Transverse colon (tissue), 4 donors: ENCODE measurements around the gene PCDHGA1. TPM values are rescaled to one million over a fixed set of nuclear protein-coding genes. Genes with fewer than 3 reads are reported as not detected.

Experiments used
- DNase-seq: peaks from one replicate; pipeline ENCODE4 v3.0.0-alpha.2; 2019
- H3K27ac ChIP-seq, 4 donors: fragments of 200-600 bp; sonication (generic); 2 replicates each; pipeline ENCODE4 v1.5.1; 2016 to 2018; ENCODE audit warnings: inconsistent platforms in 4 of 4
- H3K27me3 ChIP-seq: fragments of 200-600 bp; sonication (generic); 2 replicates; pipeline ENCODE4 v1.5.1; 2017; ENCODE audit warnings: inconsistent platforms
- H3K36me3 ChIP-seq, 4 donors: fragments of 200-600 bp; sonication (generic); 2 replicates each; pipeline ENCODE4 v1.5.1; 2017 to 2019; ENCODE audit warnings: inconsistent platforms in 4 of 4
- H3K4me1 ChIP-seq, 4 donors: fragments of 200-600 bp; sonication (generic); 2 replicates each; pipeline ENCODE4 v1.5.1; 2017 to 2020; ENCODE audit warnings: inconsistent platforms in 4 of 4
- H3K4me3 ChIP-seq, 4 donors: fragments of 200-600 bp; sonication (generic); 1 replicate in 1 of 4; 2 replicates in 3 of 4; pipeline versions ENCODE4 v1.5.1 to v1.6.1; 2017 to 2019; ENCODE audit warnings: inconsistent platforms in 4 of 4
- H3K9me3 ChIP-seq, 2 donors: fragments of 200-600 bp; sonication (generic); 2 replicates each; pipeline ENCODE4 v1.5.1; 2017 to 2019; ENCODE audit warnings: inconsistent platforms in 2 of 2
- CTCF ChIP-seq, 5 experiments: fragments of 200-600 bp in 3 of 5; fragments of 450-650 bp in 2 of 5; sonication (generic) in 3 of 5; IDR thresholded peaks; 1 replicate in 2 of 5; 2 replicates in 3 of 5; pipeline ENCODE4 v1.5.1; 2016 to 2017; ENCODE audit warnings: antibody characterized with exemption in 5 of 5, inconsistent platforms in 3 of 5, mild to moderate bottlenecking in 2 of 5, moderate library complexity in 1 of 5
- EP300 ChIP-seq: sonication (generic); formaldehyde crosslinking; IDR thresholded peaks from one replicate; pipeline ENCODE4 v1.6.1; 2017; ENCODE audit warnings: antibody characterized with exemption, low read depth
- POLR2A ChIP-seq: fragments of 450-650 bp; IDR thresholded peaks from one replicate; pipeline ENCODE4 v1.6.1; 2016; ENCODE audit warnings: antibody characterized with exemption, mild to moderate bottlenecking, moderate library complexity
- POLR2AphosphoS5 ChIP-seq, 3 donors: sonication (generic); formaldehyde crosslinking; IDR thresholded peaks; one replicate each; pipeline ENCODE4 v1.6.1; 2016; ENCODE audit warnings: antibody characterized with exemption in 3 of 3
- WGBS, 2 donors: methylation state at CpG; one replicate each; pipeline ENCODE4 v1.1.5; 2018; ENCODE audit warnings: low coverage in 1 of 2; 5-methylcytosine and 5-hydroxymethylcytosine counted together
- in situ Hi-C, 4 donors: fragments of 200-750 bp; cut with MboI; loops; one replicate each; pipeline versions ENCODE4 v1.15.0 to v1.15.1; 2017; ENCODE audit warnings: low sequenced_read_pairs in 3 of 4, low pct_ligation_motif_present in 1 of 4, low pct_unique_long_range_greater_than_20kb in 1 of 4
- intact Hi-C: fragments of 100-400 bp; cut with DNase I; formaldehyde crosslinking; loops from one replicate; pipeline ENCODE4 v1.15.1; 2023; ENCODE audit warnings: low total_unique reads
- total RNA-seq, 4 donors: library from RNA; depleted of rRNA; stranded (reverse); fragments of >200 nt; gene quantifications; one replicate each; pipeline ENCODE4 v1.1.0, GENCODE V29; 2016

The PCDHGA1 gene
- total RNA-seq, 4 donors from 2014 or later = 0.55 to 0.64 TPM; not detected in 2

DNA sequence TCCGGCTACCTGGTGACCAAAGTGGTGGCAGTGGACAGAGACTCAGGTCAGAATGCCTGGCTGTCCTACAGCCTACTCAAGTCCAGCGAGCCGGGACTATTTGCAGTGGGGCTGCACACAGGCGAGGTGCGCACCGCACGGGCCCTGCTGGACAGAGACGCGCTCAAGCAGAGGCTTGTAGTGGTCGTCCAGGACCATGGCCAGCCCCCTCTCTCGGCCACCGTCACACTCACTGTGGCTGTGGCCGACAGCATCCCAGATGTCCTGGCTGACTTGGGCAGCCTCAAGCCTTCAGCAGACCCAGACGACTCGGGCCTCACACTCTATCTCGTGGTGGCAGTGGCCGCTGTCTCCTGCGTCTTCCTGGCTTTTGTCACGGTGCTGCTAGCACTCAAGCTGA, 26.6 kb downstream of the PCDHGA1 start:
- no peaks in the 10 kb centered on the region for H3K4me1 ChIP-seq
- 74% methylated on average over 17 of the region's 19 CpGs; no CpG with 5 or more reads in 1 of the 2 donors for WGBS, 2 donors
- H3K27me3 ChIP-seq = peaks cover 10% of the 10 kb centered on the region
- H3K4me3 ChIP-seq = no peak overlapping the region
- TF ChIP-seq POLR2AphosphoS5 (IDR thresholded peaks at IDR 0.05) (no peak), EP300 (no peak), POLR2A (no peak), CTCF (IDR thresholded peaks at IDR 0.05) (no peak)
- DNase-seq = no peak
- intact Hi-C loops = no loop called here
- H3K9me3 ChIP-seq = peaks cover 41 to 79% of the 10 kb centered on the region in 2 donors
- H3K27ac ChIP-seq = no peak overlapping the region
- in situ Hi-C loops = loop anchor here in 1 of 4 donors (25.0 kb wide), 1 partner anchor 205 kb away; no protein-coding TSS in a partner anchor
- no peaks in the 10 kb centered on the region for H3K36me3 ChIP-seq

GRCh38 chr5:141359790-141360426, 29.6 kb downstream of the PCDHGA1 start, which contains the start of gene PCDHGB2:
Gene PCDHGB2 (plus strand): TSS chr5:141359994. CDS start chr5:141360136, 142 bp downstream.
- H3K4me1 ChIP-seq = no peaks in the 10 kb centered on the region
- in situ Hi-C loops (loop anchor here in 1 of 4 donors (25.0 kb wide), 1 partner anchor 202 kb away; no protein-coding TSS in a partner anchor), intact Hi-C loops (no loop called here)
- H3K27me3 ChIP-seq = peaks cover 23% of the 10 kb centered on the region
- 14 to 44% methylated on average over 16 to 24 of the region's 24 CpGs for WGBS, 2 donors
- peak; percentile 18 to 43 (median 39) for TF ChIP-seq CTCF (IDR thresholded peaks at IDR 0.05)
- no peak for TF ChIP-seq POLR2AphosphoS5 (IDR thresholded peaks at IDR 0.05)
- no peak for TF ChIP-seq POLR2A
- TF ChIP-seq EP300 = no peak
- H3K9me3 ChIP-seq = peaks cover 67 to 80% of the 10 kb centered on the region in 2 donors
- no peaks in the 10 kb centered on the region for H3K36me3 ChIP-seq
- no peak for DNase-seq
- H3K27ac ChIP-seq = no peak within 1 kb of the TSS
- peak within 1 kb of the TSS in 2 of 4 donors; percentile 8 to 36 for H3K4me3 ChIP-seq

GRCh38 chr5:141360685-141361084, 30.4 kb downstream of the PCDHGA1 start:
- intact Hi-C loops (no loop called here), in situ Hi-C loops (loop anchor here in 1 of 4 donors (25.0 kb wide), 1 partner anchor 202 kb away; no protein-coding TSS in a partner anchor)
- H3K9me3 ChIP-seq = peaks cover 66 to 81% of the 10 kb centered on the region in 2 donors
- H3K27ac ChIP-seq = no peak overlapping the region
- no peak for DNase-seq
- H3K4me1 ChIP-seq = no peaks in the 10 kb centered on the region
- H3K4me3 ChIP-seq = no peak overlapping the region
- WGBS, 2 donors = 60 to 87% methylated on average over 3 to 15 of the region's 15 CpGs
- H3K36me3 ChIP-seq = no peaks in the 10 kb centered on the region
- TF ChIP-seq EP300 (no peak), POLR2AphosphoS5 (IDR thresholded peaks at IDR 0.05) (no peak), CTCF (IDR thresholded peaks at IDR 0.05) (no peak), POLR2A (no peak)
- H3K27me3 ChIP-seq = peaks cover 29% of the 10 kb centered on the region

GRCh38 chr5:141362719-141363118, 32.4 kb downstream of the PCDHGA1 start:
- Histone ChIP-seq H3K4me1 (no peaks in the 10 kb centered on the region), H3K27me3 (peaks cover 36% of the 10 kb centered on the region), H3K4me3 (no peak overlapping the region), H3K27ac (no peak overlapping the region), H3K9me3 (peaks cover 77 to 82% of the 10 kb centered on the region in 2 donors), H3K36me3 (no peaks in the 10 kb centered on the region)
- DNase-seq = no peak
- intact Hi-C loops (no loop called here), in situ Hi-C loops (loop anchor here in 1 of 4 donors (25.0 kb wide), 1 partner anchor 200 kb away; no protein-coding TSS in a partner anchor)
- TF ChIP-seq POLR2A = no peak
- no peak for TF ChIP-seq POLR2AphosphoS5 (IDR thresholded peaks at IDR 0.05)
- no peak for TF ChIP-seq EP300
- TF ChIP-seq CTCF (IDR thresholded peaks at IDR 0.05) = no peak
